CD4-positive, alpha-beta T cell (primary cell): ENCODE results near the gene WASF1. TPM values are rescaled to one million over a fixed set of nuclear protein-coding genes. Genes with fewer than 3 reads are reported as not detected.

ENCODE experiments used
- ATAC-seq: fragments of 200-7000 bp; cut with Tn5 transposase; one replicate; pipeline ENCODE4 v1.10.0; 2022; ENCODE audit warnings: mild to moderate bottlenecking; ENCODE audit not compliant: poor library complexity
- CTCF ChIA-PET: fragments of 350-600 bp; sonication (Branson Sonifier 250); formaldehyde crosslinking; loops from one replicate; lab custom pipeline; 2021; ENCODE audit warnings: antibody characterized with exemption, inconsistent platforms; lab: Charles Lee
- POLR2A ChIA-PET: fragments of 350-600 bp; sonication (Branson Sonifier 250); formaldehyde crosslinking; loops from one replicate; lab custom pipeline; 2021; ENCODE audit warnings: antibody characterized with exemption, inconsistent platforms; lab: Charles Lee
- DNase-seq, 14 experiments: peaks; one replicate each; pipeline ENCODE4 v3.0.0-alpha.2; 2013 to 2020; ENCODE audit warnings: mixed read lengths in 2 of 14
- H3K27ac ChIP-seq, 2 donors: one replicate each; pipeline versions ENCODE4 v1.5.1 to v1.7.0; 2013; ENCODE audit warnings: low read length in 2 of 2, low read depth in 1 of 2, mild to moderate bottlenecking in 1 of 2
- H3K27me3 ChIP-seq, 2 experiments: 1 replicate in 1 of 2; 2 replicates in 1 of 2; pipeline versions ENCODE4 v1.6.1 to v1.7.0; 2013; ENCODE audit warnings: low read length in 2 of 2, control low read depth in 1 of 2, mild to moderate bottlenecking in 1 of 2, moderate library complexity in 1 of 2; ENCODE audit not compliant: insufficient read depth in 2 of 2, control insufficient read depth in 1 of 2
- H3K36me3 ChIP-seq: one replicate; pipeline ENCODE4 v1.6.1; 2013; ENCODE audit warnings: low read length, control low read depth; ENCODE audit not compliant: insufficient read depth
- H3K4me1 ChIP-seq: one replicate; pipeline ENCODE4 v1.6.1; 2013; ENCODE audit warnings: low read length, control low read depth; ENCODE audit not compliant: insufficient read depth
- H3K4me3 ChIP-seq: one replicate; pipeline ENCODE4 v1.5.1; 2013; ENCODE audit warnings: mild to moderate bottlenecking, low read length, moderate library complexity
- H3K9me3 ChIP-seq, 2 experiments: 1 replicate in 1 of 2; 2 replicates in 1 of 2; pipeline versions ENCODE4 v1.6.1 to v1.7.0; 2013; ENCODE audit warnings: low read length in 2 of 2, mild to moderate bottlenecking in 2 of 2, control low read depth in 1 of 2, moderate library complexity in 1 of 2; ENCODE audit not compliant: control insufficient read depth in 1 of 2, insufficient read depth in 1 of 2
- H3K27ac Mint-ChIP-seq: one replicate; pipeline ENCODE4 v1.8.0; 2020; ENCODE audit warnings: mixed read lengths
- H3K27me3 Mint-ChIP-seq: one replicate; pipeline ENCODE4 v1.8.0; 2021; ENCODE audit warnings: mixed read lengths
- H3K36me3 Mint-ChIP-seq: one replicate; pipeline ENCODE4 v1.8.0; 2021; ENCODE audit warnings: low read depth, mixed read lengths
- H3K4me1 Mint-ChIP-seq: one replicate; pipeline ENCODE4 v1.8.0; 2021; ENCODE audit warnings: low read depth, mixed read lengths
- H3K4me3 Mint-ChIP-seq: one replicate; pipeline ENCODE4 v1.8.0; 2020; ENCODE audit warnings: mild to moderate bottlenecking, mixed read lengths
- H3K9me3 Mint-ChIP-seq: one replicate; pipeline ENCODE4 v1.8.0; 2020; ENCODE audit warnings: mixed read lengths
- intact Hi-C, 2 experiments: fragments of 100-400 bp; cut with DNase I in 1 of 2; cut with micrococcal nuclease in 1 of 2; formaldehyde crosslinking; loops; one replicate each; pipeline versions ENCODE4 v1.15.1 to v1.9.0; 2023 to 2025; cut with DNase I, micrococcal nuclease
- total RNA-seq, 174 experiments: library from RNA in 2 of 174; stranded (reverse) in 2 of 174; gene quantifications; one replicate each; pipeline ENCODE4 v1.2.3 and lab custom pipeline; 2021 to 2026
- TF ChIP-seq, protein P1 (sequence below): fragments of 200-600 bp; IDR thresholded peaks from one replicate; pipeline ENCODE4 v1.8.0; 2022; ENCODE audit warnings: antibody characterized with exemption, mild to moderate bottlenecking

Gene WASF1
- total RNA-seq, 2 experiments from 2014 or later: 0.19 to 0.22 TPM

DNA sequence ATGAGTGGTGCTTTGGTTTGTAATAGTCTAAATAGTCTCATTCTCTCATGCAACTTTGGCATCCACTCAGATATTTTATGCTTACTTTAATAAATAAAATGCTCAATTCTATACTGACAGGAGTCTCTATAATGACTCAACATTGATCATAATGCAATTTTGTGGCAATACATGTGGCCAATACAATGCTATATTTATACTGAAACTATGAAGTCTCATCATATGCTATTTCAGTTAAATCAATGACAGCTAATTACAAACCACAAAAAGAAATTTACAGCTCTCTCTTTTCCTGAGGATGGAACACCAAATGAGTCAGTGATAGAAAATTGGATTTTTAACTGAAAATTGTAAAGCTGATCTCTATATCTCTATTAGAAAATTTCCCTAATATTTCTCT lies 77.1 kb downstream of the WASF1 start:
- ChIA-PET CTCF (interaction anchor here (1.4 kb wide), 1 partner anchor 22 kb away, joined by 5 read pairs; no protein-coding TSS in a partner anchor), POLR2A (interaction anchor here (0.6 kb wide), 1 partner anchor 45 kb away, joined by 3 read pairs; no protein-coding TSS in a partner anchor)

DNA sequence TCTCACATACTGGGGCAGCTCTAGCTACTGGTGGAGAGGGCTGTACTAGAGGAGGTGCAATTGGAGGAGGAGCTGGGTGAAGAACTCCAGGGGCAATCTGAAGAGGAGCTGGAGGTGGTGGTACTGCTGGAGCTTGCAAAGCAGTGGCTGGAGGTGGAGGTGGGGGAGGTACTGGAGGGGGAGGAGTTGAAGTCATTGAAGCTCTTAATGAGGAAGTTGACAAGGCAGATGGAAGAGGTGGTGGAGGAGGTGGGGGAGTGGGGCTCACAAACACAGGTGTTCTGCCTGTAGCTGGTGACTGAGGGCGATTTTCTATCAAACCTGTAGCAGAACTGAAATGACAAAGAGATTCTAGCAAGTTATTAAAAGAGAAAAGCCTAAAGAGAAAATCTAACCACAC lies 77.6 kb downstream of the WASF1 start:
- Mint-ChIP-seq H3K36me3 (no peaks in the 10 kb centered on the region), H3K9me3 (no peaks in the 10 kb centered on the region), H3K4me1 (no peaks in the 10 kb centered on the region), H3K4me3 (no peak overlapping the region), H3K27ac (no peak overlapping the region), H3K27me3 (no peaks in the 10 kb centered on the region)
- peak in 1 of 14 experiments; percentile 1 for DNase-seq
- ChIA-PET CTCF (interaction anchor here (1.4 kb wide), 1 partner anchor 22 kb away, joined by 5 read pairs; no protein-coding TSS in a partner anchor), POLR2A (no interaction called here)
- Histone ChIP-seq H3K9me3 (no peaks in the 10 kb centered on the region), H3K27ac (no peak overlapping the region), H3K27me3 (no peaks in the 10 kb centered on the region), H3K4me1 (no peaks in the 10 kb centered on the region), H3K36me3 (no peaks in the 10 kb centered on the region), H3K4me3 (no peak overlapping the region)
- ATAC-seq: no peak
- TF ChIP-seq, protein P1, sequence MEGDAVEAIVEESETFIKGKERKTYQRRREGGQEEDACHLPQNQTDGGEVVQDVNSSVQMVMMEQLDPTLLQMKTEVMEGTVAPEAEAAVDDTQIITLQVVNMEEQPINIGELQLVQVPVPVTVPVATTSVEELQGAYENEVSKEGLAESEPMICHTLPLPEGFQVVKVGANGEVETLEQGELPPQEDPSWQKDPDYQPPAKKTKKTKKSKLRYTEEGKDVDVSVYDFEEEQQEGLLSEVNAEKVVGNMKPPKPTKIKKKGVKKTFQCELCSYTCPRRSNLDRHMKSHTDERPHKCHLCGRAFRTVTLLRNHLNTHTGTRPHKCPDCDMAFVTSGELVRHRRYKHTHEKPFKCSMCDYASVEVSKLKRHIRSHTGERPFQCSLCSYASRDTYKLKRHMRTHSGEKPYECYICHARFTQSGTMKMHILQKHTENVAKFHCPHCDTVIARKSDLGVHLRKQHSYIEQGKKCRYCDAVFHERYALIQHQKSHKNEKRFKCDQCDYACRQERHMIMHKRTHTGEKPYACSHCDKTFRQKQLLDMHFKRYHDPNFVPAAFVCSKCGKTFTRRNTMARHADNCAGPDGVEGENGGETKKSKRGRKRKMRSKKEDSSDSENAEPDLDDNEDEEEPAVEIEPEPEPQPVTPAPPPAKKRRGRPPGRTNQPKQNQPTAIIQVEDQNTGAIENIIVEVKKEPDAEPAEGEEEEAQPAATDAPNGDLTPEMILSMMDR: no peak
- intact Hi-C loops: no loop called here

More for the DNA sequence above, 77.1 kb downstream of the WASF1 start:
- Mint-ChIP-seq H3K4me3 (no peak overlapping the region), H3K27ac (no peak overlapping the region), H3K36me3 (no peaks in the 10 kb centered on the region), H3K27me3 (no peaks in the 10 kb centered on the region), H3K4me1 (no peaks in the 10 kb centered on the region), H3K9me3 (no peaks in the 10 kb centered on the region)
- intact Hi-C loops: no loop called here
- ATAC-seq (no peak), DNase-seq (no peak)
- Histone ChIP-seq H3K4me3 (no peak overlapping the region), H3K27ac (no peak overlapping the region), H3K27me3 (no peaks in the 10 kb centered on the region), H3K9me3 (no peaks in the 10 kb centered on the region), H3K4me1 (no peaks in the 10 kb centered on the region), H3K36me3 (no peaks in the 10 kb centered on the region)
- TF ChIP-seq, protein P1: no peak

DNA sequence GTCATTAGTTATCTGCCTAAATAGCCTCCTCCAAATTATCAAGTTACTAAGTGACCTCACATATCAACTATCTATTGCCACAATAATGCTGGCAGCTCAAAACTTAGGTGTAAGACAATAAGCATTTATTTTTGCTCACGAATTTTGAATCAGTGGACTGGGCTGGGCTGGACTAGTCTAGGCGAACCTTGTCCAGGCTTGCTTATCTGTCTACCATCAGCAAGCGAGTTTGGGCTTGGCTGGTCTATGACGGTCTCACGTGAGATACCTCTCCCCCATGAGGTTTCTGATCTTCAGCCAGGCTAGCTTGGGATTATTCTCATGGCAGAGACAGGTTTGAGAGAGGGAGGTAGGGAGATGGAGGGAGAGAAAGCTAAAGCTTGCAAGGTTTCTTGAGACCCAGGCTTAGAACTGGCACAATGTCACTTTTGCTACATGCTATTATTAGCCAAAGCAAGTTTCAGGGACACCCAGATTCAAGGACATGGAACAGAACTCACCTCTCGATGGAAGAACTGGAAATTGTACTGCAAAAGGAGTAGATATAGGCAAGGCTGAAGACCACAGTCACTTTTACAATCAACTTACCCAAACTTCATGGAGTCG lies 80.9 kb downstream of the WASF1 start:
- CTCF ChIA-PET: no interaction called here

More for the DNA sequence above, 80.9 kb downstream of the WASF1 start:
- no peaks in the 10 kb centered on the region for H3K27me3 Mint-ChIP-seq
- Histone ChIP-seq H3K9me3 (no peaks in the 10 kb centered on the region), H3K36me3 (no peaks in the 10 kb centered on the region), H3K4me3 (no peak overlapping the region), H3K27ac (no peak overlapping the region), H3K4me1 (no peaks in the 10 kb centered on the region), H3K27me3 (no peaks in the 10 kb centered on the region)
- no peak overlapping the region for H3K4me3 Mint-ChIP-seq
- no peak for ATAC-seq
- intact Hi-C loops: no loop called here
- H3K9me3 Mint-ChIP-seq: no peaks in the 10 kb centered on the region
- H3K36me3 Mint-ChIP-seq: no peaks in the 10 kb centered on the region
- DNase-seq: no peak
- no peak overlapping the region for H3K27ac Mint-ChIP-seq
- H3K4me1 Mint-ChIP-seq: no peaks in the 10 kb centered on the region
- TF ChIP-seq, protein P1: no peak
- POLR2A ChIA-PET: interaction anchor here (0.6 kb wide), 1 partner anchor 18 kb away, joined by 5 read pairs; no protein-coding TSS in a partner anchor
